ENCODE measurements around the gene KRTAP9-9.

The KRTAP9-9 gene

GRCh38 chr17:41302981-41303380 is 47.8 kb downstream of the KRTAP9-9 start:
- Histone ChIP-seq H3K36me3 (ENCODE audit: control insufficient read depth, insufficient read depth, low read length) (no peaks in the 10 kb centered on the region), H3K27me3 (ENCODE audit: control insufficient read depth, insufficient read depth, low read length) (no peaks in the 10 kb centered on the region), H3K9me3 (ENCODE audit: control insufficient read depth, insufficient read depth, low read length) (no peaks in the 10 kb centered on the region), H3K4me3 (ENCODE audit: low read depth, low read length) (no peak overlapping the region), H3K9ac (ENCODE audit: low read depth, low read length) (no peak overlapping the region), H3K4me1 (ENCODE audit: control insufficient read depth, insufficient read depth, low read length) (no peaks in the 10 kb centered on the region)

- Histone ChIP-seq H3K4me1 (ENCODE audit: control insufficient read depth, insufficient read depth, low read length) (no peaks in the 10 kb centered on the region), H3K27me3 (ENCODE audit: control insufficient read depth, insufficient read depth, low read length) (no peaks in the 10 kb centered on the region), H3K36me3 (ENCODE audit: control insufficient read depth, insufficient read depth, low read length) (no peaks in the 10 kb centered on the region), H3K4me3 (ENCODE audit: low read depth, low read length) (no peak overlapping the region), H3K9me3 (ENCODE audit: control insufficient read depth, insufficient read depth, low read length) (no peaks in the 10 kb centered on the region), H3K9ac (ENCODE audit: low read depth, low read length) (no peak overlapping the region)
Measured at GRCh38 chr17:41304091-41304490, 48.9 kb downstream of the KRTAP9-9 start.
